Measurements from ENCODE around the gene GYS1. TPM values are rescaled to one million over a fixed set of nuclear protein-coding genes. Genes with fewer than 3 reads are reported as not detected.

GYS1 gene
- total RNA-seq, 6 experiments from 2014 or later = 4.7 to 12.5 (median 8.9) TPM

- DNase-seq (no peak), ATAC-seq (peak; percentile 21 to 41 (median 39))
- Histone ChIP-seq H3K36me3 (peaks cover 3 to 64% (median 35%) of the 10 kb centered on the region in 4 donors), H3K9me3 (no peaks in the 10 kb centered on the region), H3K4me1 (no peaks in the 10 kb centered on the region), H3K27ac (no peak overlapping the region), H3K4me3 (no peak overlapping the region), H3K27me3 (no peaks in the 10 kb centered on the region)
- WGBS (ENCODE audit: insufficient coverage, low coverage, low lambda C conversion rate, missing lambda C conversion rate) = 79% methylated on average over 8 of the region's 18 CpGs
- TF ChIP-seq, protein P1, sequence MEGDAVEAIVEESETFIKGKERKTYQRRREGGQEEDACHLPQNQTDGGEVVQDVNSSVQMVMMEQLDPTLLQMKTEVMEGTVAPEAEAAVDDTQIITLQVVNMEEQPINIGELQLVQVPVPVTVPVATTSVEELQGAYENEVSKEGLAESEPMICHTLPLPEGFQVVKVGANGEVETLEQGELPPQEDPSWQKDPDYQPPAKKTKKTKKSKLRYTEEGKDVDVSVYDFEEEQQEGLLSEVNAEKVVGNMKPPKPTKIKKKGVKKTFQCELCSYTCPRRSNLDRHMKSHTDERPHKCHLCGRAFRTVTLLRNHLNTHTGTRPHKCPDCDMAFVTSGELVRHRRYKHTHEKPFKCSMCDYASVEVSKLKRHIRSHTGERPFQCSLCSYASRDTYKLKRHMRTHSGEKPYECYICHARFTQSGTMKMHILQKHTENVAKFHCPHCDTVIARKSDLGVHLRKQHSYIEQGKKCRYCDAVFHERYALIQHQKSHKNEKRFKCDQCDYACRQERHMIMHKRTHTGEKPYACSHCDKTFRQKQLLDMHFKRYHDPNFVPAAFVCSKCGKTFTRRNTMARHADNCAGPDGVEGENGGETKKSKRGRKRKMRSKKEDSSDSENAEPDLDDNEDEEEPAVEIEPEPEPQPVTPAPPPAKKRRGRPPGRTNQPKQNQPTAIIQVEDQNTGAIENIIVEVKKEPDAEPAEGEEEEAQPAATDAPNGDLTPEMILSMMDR (IDR thresholded peaks at IDR 0.05) = no peak
- no peak for TF ChIP-seq POLR2A (IDR thresholded peaks at IDR 0.05)
- intact Hi-C loops (cut with DNase I) = no loop called here
Measured at GRCh38 chr19:48918801-48919247, 74.3 kb downstream of the GYS1 start.

Small RNAs within 50 kb of the gene (microRNA-seq; reads per million reads assigned to microRNA genes)
- gene MIR6798 = 0 reads per million in 2 donors

Small RNAs within 50 kb of the gene (small RNA-seq; reads per million reads assigned to genes)
- gene AC026803.1 (0 reads per million in 2 experiments), gene MIR6798 (0 to 0.10 reads per million in 2 experiments)

Other genes with a start within 250 kb of the GYS1 start
- under 1 TPM in 5 of 6 experiments, not detected in 1; 0.10 to 0.35 (median 0.13) TPM for gene IZUMO1, start 246.4 kb downstream of the GYS1 start, total RNA-seq
- 1 to 10 TPM in 3 of 6 experiments, under 1 TPM in 3; 0.22 to 1.9 (median 0.93) TPM for gene FUT1, start 240.7 kb downstream of the GYS1 start, total RNA-seq
- gene FGF21, start 237.8 kb downstream of the GYS1 start, total RNA-seq = 10 to 100 TPM in 4 of 6 experiments, 1 to 10 TPM in 1, not detected in 1; 5.1 to 55.3 (median 32.7) TPM
- 10 to 100 TPM in 4 of 6 experiments, 1 to 10 TPM in 2; 8.9 to 48.3 (median 12.5) TPM for gene BCAT2, start 182.3 kb downstream of the GYS1 start, total RNA-seq
- gene HSD17B14, start 156.8 kb downstream of the GYS1 start, total RNA-seq = 10 to 100 TPM in 4 of 6 experiments, 1 to 10 TPM in 2; 3.5 to 78.0 (median 15.7) TPM
- 10 to 100 TPM in 4 of 6 experiments, 1 to 10 TPM in 2; 5.7 to 25.6 (median 12.0) TPM for gene PLEKHA4, start 124.7 kb downstream of the GYS1 start, total RNA-seq
- gene PPP1R15A, start 120.9 kb downstream of the GYS1 start, total RNA-seq = 10 to 100 TPM in 4 of 6 experiments, 1 to 10 TPM in 2; 4.5 to 25.6 (median 12.2) TPM
- gene TULP2, start 94.6 kb downstream of the GYS1 start, total RNA-seq = not detected
- gene NUCB1, start 93.0 kb downstream of the GYS1 start, total RNA-seq = 100 to 1,000 TPM; 306 to 376 (median 349) TPM
- under 1 TPM in 1 of 6 experiments, not detected in 5; 0.29 TPM for gene DHDH, start 59.6 kb downstream of the GYS1 start, total RNA-seq
- gene BAX, start 38.4 kb downstream of the GYS1 start, total RNA-seq = 10 to 100 TPM; 15.9 to 54.1 (median 30.8) TPM
- over 10,000 TPM in 3 of 6 experiments, 1,000 to 10,000 TPM in 3; 5,005 to 19,229 (median 10,447) TPM for gene FTL, start 28.0 kb downstream of the GYS1 start, total RNA-seq
- gene RUVBL2, start 578 bp upstream of the GYS1 start, total RNA-seq = 10 to 100 TPM; 22.8 to 66.7 (median 32.3) TPM
- gene LHB, start 23.8 kb upstream of the GYS1 start, total RNA-seq = not detected
- gene CGB3, start 31.0 kb upstream of the GYS1 start, total RNA-seq = not detected
- gene CGB2, start 38.6 kb upstream of the GYS1 start, total RNA-seq = not detected
- gene CGB1, start 43.6 kb upstream of the GYS1 start, total RNA-seq = not detected
- not detected for gene CGB5, start 50.5 kb upstream of the GYS1 start, total RNA-seq
- not detected for gene CGB8, start 55.8 kb upstream of the GYS1 start, total RNA-seq
- gene CGB7, start 64.4 kb upstream of the GYS1 start, total RNA-seq = not detected
- gene NTF4, start 71.5 kb upstream of the GYS1 start, total RNA-seq = not detected
- not detected for gene KCNA7, start 79.4 kb upstream of the GYS1 start, total RNA-seq
- gene SNRNP70, start 92.1 kb upstream of the GYS1 start, total RNA-seq = 100 to 1,000 TPM in 5 of 6 experiments, 10 to 100 TPM in 1; 80.8 to 187 (median 123) TPM
- gene LIN7B, start 121.1 kb upstream of the GYS1 start, total RNA-seq = 1 to 10 TPM; 1.5 to 4.3 (median 2.4) TPM
- 1 to 10 TPM in 5 of 6 experiments, under 1 TPM in 1; 0.73 to 8.1 (median 1.5) TPM for gene C19orf73, start 125.8 kb upstream of the GYS1 start, total RNA-seq
- 1 to 10 TPM; 1.8 to 6.6 (median 3.1) TPM for gene PPFIA3, start 126.2 kb upstream of the GYS1 start, total RNA-seq
- under 1 TPM in 4 of 6 experiments, not detected in 2; 0.18 to 0.68 (median 0.19) TPM for gene HRC, start 162.1 kb upstream of the GYS1 start, total RNA-seq
- 10 to 100 TPM in 5 of 6 experiments, 1 to 10 TPM in 1; 9.2 to 31.1 (median 14.3) TPM for gene TRPM4, start 164.5 kb upstream of the GYS1 start, total RNA-seq